Stimulated activated CD4-positive, alpha-beta T cell treated with anti-CD3 and anti-CD28 coated beads, Interleukin-4, amount 100 ng/mL, for 48 hours (primary cell): Measurements from ENCODE around the gene SLC38A8.

ENCODE experiments used
- DNase-seq, 2 donors: peaks; one replicate each; pipeline ENCODE4 v3.0.0-alpha.2; 2020; ENCODE audit warnings: low read depth in 2 of 2

SLC38A8 gene

GRCh38 chr16:83971165-83972130 is 71.1 kb downstream of the SLC38A8 start:
- DNase-seq, result no peak

- no peak for DNase-seq
These were observed 72.2 kb downstream of the SLC38A8 start for GRCh38 chr16:83970430-83970815.

GRCh38 chr16:83969771-83970429 is 72.7 kb downstream of the SLC38A8 start:
- no peak for DNase-seq

- DNase-seq, result no peak
These were observed 73.5 kb downstream of the SLC38A8 start for GRCh38 chr16:83968891-83969649.

GRCh38 chr16:83968306-83968851 is 74.2 kb downstream of the SLC38A8 start:
- no peak for DNase-seq

- peak in 1 of 2 donors; percentile 8 for DNase-seq
These were observed 74.7 kb downstream of the SLC38A8 start, which contains the start of gene NECAB2 for GRCh38 chr16:83967838-83968305. NECAB2 (plus strand) TSS chr16:83968244; CDS start chr16:83968649, 405 bp downstream.

- DNase-seq, result no peak
These were observed 75.5 kb downstream of the SLC38A8 start for GRCh38 chr16:83967091-83967490.

- DNase-seq, result no peak
These were observed 76.4 kb downstream of the SLC38A8 start for GRCh38 chr16:83966153-83966696.

GRCh38 chr16:83965444-83966152 is 77.0 kb downstream of the SLC38A8 start:
- no peak for DNase-seq

GRCh38 chr16:83964684-83965443 is 77.7 kb downstream of the SLC38A8 start:
- DNase-seq, result no peak

- no peak for DNase-seq
These were observed 79.1 kb downstream of the SLC38A8 start for GRCh38 chr16:83963277-83964119.

- DNase-seq, result no peak
These were observed 81.0 kb downstream of the SLC38A8 start for GRCh38 chr16:83961591-83961990.

- DNase-seq, result no peak
These were observed 81.9 kb downstream of the SLC38A8 start for GRCh38 chr16:83960521-83961249.
